HEK293 (cell line): Measurements from ENCODE around the gene PAIP1.
A peak's percentile ranks its signal among the peaks of the same experiment; 100 is the strongest.

Experiments
- CTCF ChIA-PET: fragments of 350-600 bp; formaldehyde crosslinking; extraction: SDS; loops from one replicate; lab custom pipeline; 2021; ENCODE audit warnings: antibody characterized with exemption; lab: Yijun Ruan, JAX
- POLR2A ChIA-PET: fragments of 300-600 bp; formaldehyde crosslinking; extraction: SDS; loops from one replicate; lab custom pipeline; 2020; ENCODE audit warnings: antibody characterized with exemption, inconsistent platforms; lab: Yijun Ruan, JAX
- H3K27ac ChIP-seq: fragments of 200-500 bp; sonication (Bioruptor generic); 2 replicates; pipeline ENCODE4 v1.5.1; 2014; ENCODE audit warnings: low read depth, low read length, control low read depth, inconsistent platforms; ENCODE audit errors: extremely low read depth
- H3K36me3 ChIP-seq, 2 experiments: fragments of 200-500 bp in 1 of 2; sonication (Bioruptor generic) in 1 of 2; 1 replicate in 1 of 2; 2 replicates in 1 of 2; pipeline ENCODE4 v1.5.1; 2014 to 2017; ENCODE audit warnings: inconsistent platforms in 2 of 2, low read length in 2 of 2; ENCODE audit not compliant: control insufficient read depth in 2 of 2, insufficient read depth in 1 of 2
- H3K4me1 ChIP-seq: fragments of 200-500 bp; sonication (Bioruptor generic); 2 replicates; pipeline ENCODE4 v1.5.1; 2014; ENCODE audit warnings: mild to moderate bottlenecking, low read length, inconsistent platforms; ENCODE audit not compliant: control insufficient read depth, insufficient read depth
- H3K4me3 ChIP-seq: 2 replicates; pipeline ENCODE4 v1.5.1; 2011; ENCODE audit warnings: low read depth, mild to moderate bottlenecking, control low read depth, low read length, moderate library complexity
- H3K9me3 ChIP-seq: fragments of 200-500 bp; sonication (Bioruptor generic); 2 replicates; pipeline ENCODE4 v1.5.1; 2014; ENCODE audit warnings: low read depth, low read length, inconsistent platforms; ENCODE audit not compliant: control insufficient read depth, insufficient read depth
- GLI4 ChIP-seq: fragments of 450-650 bp; formaldehyde crosslinking; IDR thresholded peaks from 2 replicates; pipeline ENCODE4 v1.5.1; 2016; ENCODE audit warnings: missing biosample characterization, missing genetic modification characterization
- PRDM1 ChIP-seq: fragments of 450-650 bp; formaldehyde crosslinking; IDR thresholded peaks from 2 replicates; pipeline ENCODE4; 2016; ENCODE audit warnings: missing biosample characterization, missing genetic modification characterization
- SP2 ChIP-seq: fragments of 450-650 bp; formaldehyde crosslinking; IDR thresholded peaks from 2 replicates; pipeline ENCODE4 v1.5.1; 2016; ENCODE audit warnings: missing biosample characterization, missing genetic modification characterization
- WT1 ChIP-seq: fragments of 450-650 bp; formaldehyde crosslinking; IDR thresholded peaks from 2 replicates; pipeline ENCODE4 v1.5.1; 2016; ENCODE audit warnings: missing biosample characterization, missing genetic modification characterization
- ZNF121 ChIP-seq: fragments of 450-650 bp; formaldehyde crosslinking; IDR thresholded peaks from 2 replicates; pipeline ENCODE4 v1.5.1; 2016; ENCODE audit warnings: missing biosample characterization, missing genetic modification characterization
- ZNF133 ChIP-seq: fragments of 450-650 bp; formaldehyde crosslinking; IDR thresholded peaks from 2 replicates; pipeline ENCODE4 v1.5.1; 2016; ENCODE audit warnings: missing biosample characterization, missing genetic modification characterization
- ZNF140 ChIP-seq: fragments of 450-650 bp; formaldehyde crosslinking; IDR thresholded peaks from 2 replicates; pipeline ENCODE4 v1.5.1; 2016; ENCODE audit warnings: missing biosample characterization, missing genetic modification characterization
- ZNF157 ChIP-seq: fragments of 450-650 bp; formaldehyde crosslinking; IDR thresholded peaks from 2 replicates; pipeline ENCODE4 v1.5.1; 2016; ENCODE audit warnings: missing biosample characterization, missing genetic modification characterization
- ZNF175 ChIP-seq: fragments of 450-650 bp; formaldehyde crosslinking; IDR thresholded peaks from 2 replicates; pipeline ENCODE4 v1.5.1; 2016; ENCODE audit warnings: missing biosample characterization, missing genetic modification characterization
- ZNF324 ChIP-seq: fragments of 450-650 bp; formaldehyde crosslinking; IDR thresholded peaks from 2 replicates; pipeline ENCODE4 v1.5.1; 2016; ENCODE audit warnings: missing biosample characterization, missing genetic modification characterization
- ZNF354C ChIP-seq: fragments of 450-650 bp; formaldehyde crosslinking; IDR thresholded peaks from 2 replicates; pipeline ENCODE4 v1.5.1; 2016; ENCODE audit warnings: missing biosample characterization, missing genetic modification characterization, low read depth, borderline replicate concordance
- ZNF624 ChIP-seq: fragments of 450-650 bp; formaldehyde crosslinking; IDR thresholded peaks from 2 replicates; pipeline ENCODE4 v1.5.1; 2017; ENCODE audit warnings: missing biosample characterization, missing genetic modification characterization
- ZNF629 ChIP-seq: fragments of 450-650 bp; formaldehyde crosslinking; IDR thresholded peaks from 2 replicates; pipeline ENCODE4 v1.5.1; 2017; ENCODE audit warnings: missing biosample characterization, missing genetic modification characterization
- ZNF768 ChIP-seq: fragments of 450-650 bp; formaldehyde crosslinking; IDR thresholded peaks from 2 replicates; pipeline ENCODE4 v1.5.1; 2018; ENCODE audit warnings: missing biosample characterization, mild to moderate bottlenecking, missing genetic modification characterization
- ZNF830 ChIP-seq: fragments of 450-650 bp; IDR thresholded peaks from 2 replicates; pipeline ENCODE4 v1.5.0; 2018; ENCODE audit warnings: missing biosample characterization, missing genetic modification characterization, low read depth, mild to moderate bottlenecking, moderate library complexity
- ZSCAN4 ChIP-seq: fragments of 450-650 bp; formaldehyde crosslinking; IDR thresholded peaks from 2 replicates; pipeline ENCODE4 v1.5.1; 2017; ENCODE audit warnings: missing biosample characterization, missing genetic modification characterization
- TF ChIP-seq, protein P1 (sequence below): fragments of 450-650 bp; formaldehyde crosslinking; IDR thresholded peaks from 2 replicates; pipeline ENCODE4 v1.5.1; 2016; ENCODE audit warnings: missing biosample characterization, missing genetic modification characterization
- TF ChIP-seq, protein P2 (sequence below): fragments of 450-650 bp; formaldehyde crosslinking; IDR thresholded peaks from 2 replicates; pipeline ENCODE4 v1.5.1; 2016; ENCODE audit warnings: missing biosample characterization, missing genetic modification characterization
- TF ChIP-seq, protein P3 (sequence below): fragments of 450-650 bp; formaldehyde crosslinking; IDR thresholded peaks from 2 replicates; pipeline ENCODE4 v1.5.1; 2017; ENCODE audit warnings: missing biosample characterization, missing genetic modification characterization
- TF ChIP-seq, protein P4 (sequence below): fragments of 450-650 bp; formaldehyde crosslinking; IDR thresholded peaks from 2 replicates; pipeline ENCODE4 v1.5.1; 2017; ENCODE audit warnings: missing biosample characterization, missing genetic modification characterization
- TF ChIP-seq, protein P5 (sequence below): fragments of 450-650 bp; formaldehyde crosslinking; IDR thresholded peaks from 2 replicates; pipeline ENCODE4 v1.5.1; 2016; ENCODE audit warnings: missing biosample characterization, missing genetic modification characterization

Gene PAIP1

DNA sequence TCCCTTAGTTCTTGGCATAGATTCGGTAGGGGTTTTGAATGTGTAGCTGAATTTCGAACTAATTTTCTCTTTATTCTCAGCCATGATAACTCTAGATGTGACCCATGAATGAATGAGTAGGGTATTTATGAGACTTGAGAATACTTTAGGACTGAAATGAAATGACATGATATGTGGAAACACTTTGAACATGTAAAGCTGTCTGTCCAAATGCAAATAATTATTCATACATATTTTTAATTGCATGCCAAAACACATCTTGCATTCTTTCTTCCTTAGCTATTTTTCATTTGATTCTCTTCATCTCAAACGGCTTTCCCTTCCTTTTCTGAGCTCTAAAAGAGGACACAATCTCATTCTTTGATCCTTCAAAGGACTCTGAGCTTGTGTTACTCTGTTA is 49.5 kb upstream of the PAIP1 start:
- Histone ChIP-seq H3K27ac (no peak overlapping the region), H3K4me3 (no peak overlapping the region)
- TF ChIP-seq ZNF157 (tag by site-specific recombination) (no peak), ZNF175 (tag by site-specific recombination) (no peak), ZNF830 (tag by site-specific recombination) (no peak), ZNF629 (tag by site-specific recombination) (no peak), WT1 (no peak), ZSCAN4 (tag by site-specific recombination) (no peak), ZNF324 (no peak), ZNF624 (tag by site-specific recombination) (no peak), ZNF140 (tag by site-specific recombination) (no peak), SP2 (tag by site-specific recombination) (no peak), ZNF768 (tag by site-specific recombination) (no peak), PRDM1 (tag by site-specific recombination) (no peak), ZNF354C (tag by site-specific recombination) (no peak)
- TF ChIP-seq, protein P1, sequence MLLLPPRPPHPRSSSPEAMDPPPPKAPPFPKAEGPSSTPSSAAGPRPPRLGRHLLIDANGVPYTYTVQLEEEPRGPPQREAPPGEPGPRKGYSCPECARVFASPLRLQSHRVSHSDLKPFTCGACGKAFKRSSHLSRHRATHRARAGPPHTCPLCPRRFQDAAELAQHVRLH, result no peak
- TF ChIP-seq, protein P2, sequence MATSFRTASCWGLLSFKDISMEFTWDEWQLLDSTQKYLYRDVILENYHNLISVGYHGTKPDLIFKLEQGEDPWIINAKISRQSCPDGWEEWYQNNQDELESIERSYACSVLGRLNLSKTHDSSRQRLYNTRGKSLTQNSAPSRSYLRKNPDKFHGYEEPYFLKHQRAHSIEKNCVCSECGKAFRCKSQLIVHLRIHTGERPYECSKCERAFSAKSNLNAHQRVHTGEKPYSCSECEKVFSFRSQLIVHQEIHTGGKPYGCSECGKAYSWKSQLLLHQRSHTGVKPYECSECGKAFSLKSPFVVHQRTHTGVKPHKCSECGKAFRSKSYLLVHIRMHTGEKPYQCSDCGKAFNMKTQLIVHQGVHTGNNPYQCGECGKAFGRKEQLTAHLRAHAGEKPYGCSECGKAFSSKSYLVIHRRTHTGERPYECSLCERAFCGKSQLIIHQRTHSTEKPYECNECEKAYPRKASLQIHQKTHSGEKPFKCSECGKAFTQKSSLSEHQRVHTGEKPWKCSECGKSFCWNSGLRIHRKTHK (tag by site-specific recombination), result no peak
- TF ChIP-seq, protein P3, sequence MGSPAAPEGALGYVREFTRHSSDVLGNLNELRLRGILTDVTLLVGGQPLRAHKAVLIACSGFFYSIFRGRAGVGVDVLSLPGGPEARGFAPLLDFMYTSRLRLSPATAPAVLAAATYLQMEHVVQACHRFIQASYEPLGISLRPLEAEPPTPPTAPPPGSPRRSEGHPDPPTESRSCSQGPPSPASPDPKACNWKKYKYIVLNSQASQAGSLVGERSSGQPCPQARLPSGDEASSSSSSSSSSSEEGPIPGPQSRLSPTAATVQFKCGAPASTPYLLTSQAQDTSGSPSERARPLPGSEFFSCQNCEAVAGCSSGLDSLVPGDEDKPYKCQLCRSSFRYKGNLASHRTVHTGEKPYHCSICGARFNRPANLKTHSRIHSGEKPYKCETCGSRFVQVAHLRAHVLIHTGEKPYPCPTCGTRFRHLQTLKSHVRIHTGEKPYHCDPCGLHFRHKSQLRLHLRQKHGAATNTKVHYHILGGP (tag by site-specific recombination), result no peak
- TF ChIP-seq, protein P4, sequence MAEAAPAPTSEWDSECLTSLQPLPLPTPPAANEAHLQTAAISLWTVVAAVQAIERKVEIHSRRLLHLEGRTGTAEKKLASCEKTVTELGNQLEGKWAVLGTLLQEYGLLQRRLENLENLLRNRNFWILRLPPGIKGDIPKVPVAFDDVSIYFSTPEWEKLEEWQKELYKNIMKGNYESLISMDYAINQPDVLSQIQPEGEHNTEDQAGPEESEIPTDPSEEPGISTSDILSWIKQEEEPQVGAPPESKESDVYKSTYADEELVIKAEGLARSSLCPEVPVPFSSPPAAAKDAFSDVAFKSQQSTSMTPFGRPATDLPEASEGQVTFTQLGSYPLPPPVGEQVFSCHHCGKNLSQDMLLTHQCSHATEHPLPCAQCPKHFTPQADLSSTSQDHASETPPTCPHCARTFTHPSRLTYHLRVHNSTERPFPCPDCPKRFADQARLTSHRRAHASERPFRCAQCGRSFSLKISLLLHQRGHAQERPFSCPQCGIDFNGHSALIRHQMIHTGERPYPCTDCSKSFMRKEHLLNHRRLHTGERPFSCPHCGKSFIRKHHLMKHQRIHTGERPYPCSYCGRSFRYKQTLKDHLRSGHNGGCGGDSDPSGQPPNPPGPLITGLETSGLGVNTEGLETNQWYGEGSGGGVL (tag by site-specific recombination), result no peak
- TF ChIP-seq, protein P5, sequence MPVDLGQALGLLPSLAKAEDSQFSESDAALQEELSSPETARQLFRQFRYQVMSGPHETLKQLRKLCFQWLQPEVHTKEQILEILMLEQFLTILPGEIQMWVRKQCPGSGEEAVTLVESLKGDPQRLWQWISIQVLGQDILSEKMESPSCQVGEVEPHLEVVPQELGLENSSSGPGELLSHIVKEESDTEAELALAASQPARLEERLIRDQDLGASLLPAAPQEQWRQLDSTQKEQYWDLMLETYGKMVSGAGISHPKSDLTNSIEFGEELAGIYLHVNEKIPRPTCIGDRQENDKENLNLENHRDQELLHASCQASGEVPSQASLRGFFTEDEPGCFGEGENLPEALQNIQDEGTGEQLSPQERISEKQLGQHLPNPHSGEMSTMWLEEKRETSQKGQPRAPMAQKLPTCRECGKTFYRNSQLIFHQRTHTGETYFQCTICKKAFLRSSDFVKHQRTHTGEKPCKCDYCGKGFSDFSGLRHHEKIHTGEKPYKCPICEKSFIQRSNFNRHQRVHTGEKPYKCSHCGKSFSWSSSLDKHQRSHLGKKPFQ (tag by site-specific recombination), result no peak
- TF ChIP-seq, all 188 proteins: peak for 0
- Histone ChIP-seq H3K4me1 (peaks cover 9% of the 10 kb centered on the region; the same call in 1 of the 2 replicates), H3K9me3 (no peaks in the 10 kb centered on the region), H3K36me3 (peaks cover 0 to 9% of the 10 kb centered on the region in 2 experiments; a peak in 2 of 3 replicates)
- ChIA-PET POLR2A (no interaction called here), CTCF (interaction anchor here (0.6 to 2.6 kb wide), 3 partner anchors 20 to 26 kb away, joined by 3 to 7 read pairs (median 4); no protein-coding TSS in a partner anchor)

GRCh38 chr5:43604699-43605098 is 47.8 kb upstream of the PAIP1 start:
- POLR2A ChIA-PET, result no interaction called here
- TF ChIP-seq ZNF133 (tag by site-specific recombination) (no peak), GLI4 (tag by site-specific recombination) (no peak), ZNF121 (tag by site-specific recombination) (peak; percentile 94)
- TF ChIP-seq, all 188 proteins: peak for 1
- CTCF ChIA-PET, result interaction anchor here (0.6 kb wide), 1 partner anchor 27 kb away, joined by 3 read pairs; no protein-coding TSS in a partner anchor
- peaks cover 20% of the 10 kb centered on the region for H3K4me1 ChIP-seq
- H3K9me3 ChIP-seq, result no peaks in the 10 kb centered on the region
- no peaks in the 10 kb centered on the region; a peak in 1 of 3 replicates for H3K36me3 ChIP-seq
- no peak overlapping the region for H3K4me3 ChIP-seq
- no peak overlapping the region for H3K27ac ChIP-seq
